ENCODE results near the gene SCAMP1. TPM values are rescaled to one million over a fixed set of nuclear protein-coding genes. Genes with fewer than 3 reads are reported as not detected.

The SCAMP1 gene
- polyA plus RNA-seq, 1 of the 3 experiments (the other 2 are of a cell fraction), result 11.5 TPM

DNA sequence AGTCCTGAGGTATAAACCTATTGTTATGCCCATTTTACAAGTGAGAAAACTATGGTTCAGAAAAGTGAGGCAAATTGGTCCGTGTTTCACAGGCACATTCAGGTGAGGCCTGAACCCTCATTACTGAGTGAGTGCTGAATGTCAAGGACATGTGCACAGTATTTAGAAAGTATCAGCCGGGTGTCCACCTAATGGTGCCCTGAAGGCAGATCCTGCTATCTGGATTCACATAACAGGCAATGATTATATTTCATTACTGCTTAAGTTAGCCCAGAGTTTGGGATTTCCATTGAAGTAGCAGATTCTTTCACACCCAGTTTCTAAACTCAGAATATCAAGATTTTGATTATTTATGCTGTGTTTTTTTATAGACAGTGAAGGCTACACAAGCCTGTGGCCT is 145.4 kb downstream of the SCAMP1 start (continued):
- TF ChIP-seq, protein P1, sequence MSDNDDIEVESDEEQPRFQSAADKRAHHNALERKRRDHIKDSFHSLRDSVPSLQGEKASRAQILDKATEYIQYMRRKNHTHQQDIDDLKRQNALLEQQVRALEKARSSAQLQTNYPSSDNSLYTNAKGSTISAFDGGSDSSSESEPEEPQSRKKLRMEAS (IDR thresholded peaks at IDR 0.05; ENCODE audit: low read depth), result no peak
- TF ChIP-seq YY1 (IDR thresholded peaks at IDR 0.05; ENCODE audit: low read depth), result no peak
- TF ChIP-seq MEF2A (IDR thresholded peaks at IDR 0.05; ENCODE audit: borderline replicate concordance, low read depth), result no peak
- no peak for TF ChIP-seq SIN3A (IDR thresholded peaks at IDR 0.05; ENCODE audit: borderline replicate concordance, low read depth, low read length)
- TF ChIP-seq, protein P2, sequence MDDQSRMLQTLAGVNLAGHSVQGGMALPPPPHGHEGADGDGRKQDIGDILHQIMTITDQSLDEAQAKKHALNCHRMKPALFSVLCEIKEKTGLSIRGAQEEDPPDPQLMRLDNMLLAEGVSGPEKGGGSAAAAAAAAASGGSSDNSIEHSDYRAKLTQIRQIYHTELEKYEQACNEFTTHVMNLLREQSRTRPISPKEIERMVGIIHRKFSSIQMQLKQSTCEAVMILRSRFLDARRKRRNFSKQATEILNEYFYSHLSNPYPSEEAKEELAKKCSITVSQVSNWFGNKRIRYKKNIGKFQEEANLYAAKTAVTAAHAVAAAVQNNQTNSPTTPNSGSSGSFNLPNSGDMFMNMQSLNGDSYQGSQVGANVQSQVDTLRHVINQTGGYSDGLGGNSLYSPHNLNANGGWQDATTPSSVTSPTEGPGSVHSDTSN (IDR thresholded peaks at IDR 0.05), result no peak
- TF ChIP-seq RXRA (IDR thresholded peaks at IDR 0.05; ENCODE audit: borderline replicate concordance, low read depth), result no peak
- peak; percentile 91 for TF ChIP-seq RCOR1 (IDR thresholded peaks at IDR 0.05; ENCODE audit: low read length)
- no peak for TF ChIP-seq IRF3 (IDR thresholded peaks at IDR 0.05; ENCODE audit: low read depth, low read length)
- no peak for TF ChIP-seq GABPA (IDR thresholded peaks at IDR 0.05; ENCODE audit: low read depth)
- no peak for TF ChIP-seq JUND (IDR thresholded peaks at IDR 0.05)
- no peak for TF ChIP-seq FOSL2 (IDR thresholded peaks at IDR 0.05; ENCODE audit: borderline replicate concordance, low read depth)
- no peak for TF ChIP-seq REST (IDR thresholded peaks at IDR 0.05; ENCODE audit: low read depth, low read length)
- TF ChIP-seq SMC3 (IDR thresholded peaks at IDR 0.05; ENCODE audit: low read depth, low read length), result no peak
- TF ChIP-seq, protein P3, sequence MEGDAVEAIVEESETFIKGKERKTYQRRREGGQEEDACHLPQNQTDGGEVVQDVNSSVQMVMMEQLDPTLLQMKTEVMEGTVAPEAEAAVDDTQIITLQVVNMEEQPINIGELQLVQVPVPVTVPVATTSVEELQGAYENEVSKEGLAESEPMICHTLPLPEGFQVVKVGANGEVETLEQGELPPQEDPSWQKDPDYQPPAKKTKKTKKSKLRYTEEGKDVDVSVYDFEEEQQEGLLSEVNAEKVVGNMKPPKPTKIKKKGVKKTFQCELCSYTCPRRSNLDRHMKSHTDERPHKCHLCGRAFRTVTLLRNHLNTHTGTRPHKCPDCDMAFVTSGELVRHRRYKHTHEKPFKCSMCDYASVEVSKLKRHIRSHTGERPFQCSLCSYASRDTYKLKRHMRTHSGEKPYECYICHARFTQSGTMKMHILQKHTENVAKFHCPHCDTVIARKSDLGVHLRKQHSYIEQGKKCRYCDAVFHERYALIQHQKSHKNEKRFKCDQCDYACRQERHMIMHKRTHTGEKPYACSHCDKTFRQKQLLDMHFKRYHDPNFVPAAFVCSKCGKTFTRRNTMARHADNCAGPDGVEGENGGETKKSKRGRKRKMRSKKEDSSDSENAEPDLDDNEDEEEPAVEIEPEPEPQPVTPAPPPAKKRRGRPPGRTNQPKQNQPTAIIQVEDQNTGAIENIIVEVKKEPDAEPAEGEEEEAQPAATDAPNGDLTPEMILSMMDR (IDR thresholded peaks at IDR 0.05), result no peak
- TF ChIP-seq, protein P4, sequence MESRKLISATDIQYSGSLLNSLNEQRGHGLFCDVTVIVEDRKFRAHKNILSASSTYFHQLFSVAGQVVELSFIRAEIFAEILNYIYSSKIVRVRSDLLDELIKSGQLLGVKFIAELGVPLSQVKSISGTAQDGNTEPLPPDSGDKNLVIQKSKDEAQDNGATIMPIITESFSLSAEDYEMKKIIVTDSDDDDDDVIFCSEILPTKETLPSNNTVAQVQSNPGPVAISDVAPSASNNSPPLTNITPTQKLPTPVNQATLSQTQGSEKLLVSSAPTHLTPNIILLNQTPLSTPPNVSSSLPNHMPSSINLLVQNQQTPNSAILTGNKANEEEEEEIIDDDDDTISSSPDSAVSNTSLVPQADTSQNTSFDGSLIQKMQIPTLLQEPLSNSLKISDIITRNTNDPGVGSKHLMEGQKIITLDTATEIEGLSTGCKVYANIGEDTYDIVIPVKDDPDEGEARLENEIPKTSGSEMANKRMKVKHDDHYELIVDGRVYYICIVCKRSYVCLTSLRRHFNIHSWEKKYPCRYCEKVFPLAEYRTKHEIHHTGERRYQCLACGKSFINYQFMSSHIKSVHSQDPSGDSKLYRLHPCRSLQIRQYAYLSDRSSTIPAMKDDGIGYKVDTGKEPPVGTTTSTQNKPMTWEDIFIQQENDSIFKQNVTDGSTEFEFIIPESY (IDR thresholded peaks at IDR 0.05; ENCODE audit: borderline replicate concordance, low read depth), result no peak
- no peak for TF ChIP-seq TAF1 (IDR thresholded peaks at IDR 0.05; ENCODE audit: borderline replicate concordance, low read depth, low read length)
- TF ChIP-seq EP300 (IDR thresholded peaks at IDR 0.05; ENCODE audit: borderline replicate concordance in 1 of 2, low read depth in 1 of 2, low read length in 1 of 2), result peak in 1 of 2 experiments; percentile 55; a peak in 1 of 4 replicates
